CD4-positive, alpha-beta memory T cell (primary cell): ENCODE measurements around the gene FOXE3. TPM values are rescaled to one million over a fixed set of nuclear protein-coding genes. Genes with fewer than 3 reads are reported as not detected.

Source experiments
- CTCF ChIA-PET: fragments of 350-600 bp; sonication (Branson Sonifier 250); formaldehyde crosslinking; loops from one replicate; lab custom pipeline; 2021; ENCODE audit warnings: inconsistent platforms; ENCODE audit not compliant: partially characterized antibody; lab: Charles Lee
- POLR2A ChIA-PET: fragments of 350-600 bp; sonication (Branson Sonifier 250); formaldehyde crosslinking; loops from one replicate; lab custom pipeline; 2021; ENCODE audit not compliant: partially characterized antibody; lab: Charles Lee
- DNase-seq, 5 donors: peaks; one replicate each; pipeline versions ENCODE4 v3.0.0 to v3.0.0-alpha.2; 2020 to 2022; ENCODE audit warnings: mixed read lengths in 1 of 5
- H3K27ac ChIP-seq: one replicate; pipeline ENCODE4 v1.7.0; 2013; ENCODE audit warnings: low read depth, low read length
- H3K27me3 ChIP-seq: 2 replicates; pipeline ENCODE4 v1.7.0; 2013; ENCODE audit warnings: mild to moderate bottlenecking, low read length, moderate library complexity; ENCODE audit not compliant: insufficient read depth
- H3K36me3 ChIP-seq: 2 replicates; pipeline ENCODE4 v1.7.0; 2013; ENCODE audit warnings: mild to moderate bottlenecking, low read length, moderate library complexity; ENCODE audit not compliant: insufficient read depth
- H3K4me1 ChIP-seq: 2 replicates; pipeline ENCODE4 v1.7.0; 2013; ENCODE audit warnings: mild to moderate bottlenecking, low read length, moderate library complexity; ENCODE audit not compliant: insufficient read depth
- H3K4me3 ChIP-seq, 2 donors: one replicate each; pipeline ENCODE4 v1.7.0; 2013; ENCODE audit warnings: low read length in 2 of 2, mild to moderate bottlenecking in 1 of 2
- H3K9me3 ChIP-seq, 2 donors: one replicate each; pipeline ENCODE4 v1.7.0; 2013; ENCODE audit warnings: low read length in 2 of 2, control low read depth in 1 of 2; ENCODE audit not compliant: control insufficient read depth in 1 of 2
- H3K27ac Mint-ChIP-seq, 7 donors: one replicate each; pipeline ENCODE4 v1.8.0; 2020 to 2021; ENCODE audit warnings: mixed read lengths in 7 of 7, mild to moderate bottlenecking in 6 of 7, inconsistent platforms in 3 of 7, moderate library complexity in 3 of 7
- H3K27me3 Mint-ChIP-seq, 2 donors: one replicate each; pipeline ENCODE4 v1.8.0; 2020 to 2021; ENCODE audit warnings: mixed read lengths in 2 of 2
- H3K36me3 Mint-ChIP-seq, 2 donors: one replicate each; pipeline ENCODE4 v1.8.0; 2020 to 2021; ENCODE audit warnings: mixed read lengths in 2 of 2, inconsistent platforms in 1 of 2, mild to moderate bottlenecking in 1 of 2
- H3K4me1 Mint-ChIP-seq, 4 donors: one replicate each; pipeline ENCODE4 v1.8.0; 2020 to 2021; ENCODE audit warnings: mixed read lengths in 4 of 4, mild to moderate bottlenecking in 1 of 4
- H3K4me3 Mint-ChIP-seq, 8 donors: one replicate each; pipeline ENCODE4 v1.8.0; 2020 to 2021; ENCODE audit warnings: mixed read lengths in 8 of 8, mild to moderate bottlenecking in 7 of 8, moderate library complexity in 6 of 8, inconsistent platforms in 3 of 8
- H3K9me3 Mint-ChIP-seq, 8 donors: one replicate each; pipeline ENCODE4 v1.8.0; 2020 to 2021; ENCODE audit warnings: mixed read lengths in 8 of 8, mild to moderate bottlenecking in 5 of 8, inconsistent platforms in 3 of 8, moderate library complexity in 1 of 8
- intact Hi-C: fragments of 100-400 bp; cut with micrococcal nuclease; formaldehyde crosslinking; loops from one replicate; pipeline ENCODE4 v1.15.1; 2023
- polyA plus RNA-seq, 2 donors: library from polyadenylated mRNA; unstranded; fragments of 300-500 nt; fragmentation: Illumina TruSeq; gene quantifications; one replicate each; pipeline ENCODE4 v1.2.3, GENCODE V29; 2021
- total RNA-seq, 2 experiments: library from RNA; stranded (reverse); gene quantifications; one replicate each; pipeline ENCODE4 v1.2.3, GENCODE V29; 2021

Gene FOXE3
- total and polyA plus RNA-seq, 4 experiments from 2014 or later = not detected

GRCh38 chr1:47393141-47393540 is 22.9 kb upstream of the FOXE3 start:
- ChIA-PET POLR2A (no interaction called here), CTCF (no interaction called here)
- Mint-ChIP-seq H3K27ac (no peak overlapping the region), H3K9me3 (no peaks in the 10 kb centered on the region), H3K4me3 (no peak overlapping the region), H3K36me3 (no peaks in the 10 kb centered on the region), H3K27me3 (peaks cover 10 to 18% of the 10 kb centered on the region in 2 donors), H3K4me1 (peaks cover 0 to 2% (median under 1%) of the 10 kb centered on the region in 4 donors)
- no peaks in the 10 kb centered on the region for H3K4me1 ChIP-seq
- no peak overlapping the region for H3K4me3 ChIP-seq
- no peaks in the 10 kb centered on the region for H3K36me3 ChIP-seq
- no peak overlapping the region for H3K27ac ChIP-seq
- no peak for DNase-seq
- H3K27me3 ChIP-seq = no peaks in the 10 kb centered on the region
- intact Hi-C loops = no loop called here
- no peaks in the 10 kb centered on the region for H3K9me3 ChIP-seq

GRCh38 chr1:47395433-47395832 is 20.7 kb upstream of the FOXE3 start:
- no peaks in the 10 kb centered on the region for H3K4me1 Mint-ChIP-seq
- ChIA-PET CTCF (no interaction called here), POLR2A (no interaction called here)
- no peak overlapping the region for H3K27ac ChIP-seq
- no peak overlapping the region for H3K27ac Mint-ChIP-seq
- no peaks in the 10 kb centered on the region for H3K36me3 ChIP-seq
- H3K36me3 Mint-ChIP-seq = no peaks in the 10 kb centered on the region
- no peaks in the 10 kb centered on the region for H3K9me3 Mint-ChIP-seq
- H3K4me3 ChIP-seq = no peak overlapping the region
- H3K4me3 Mint-ChIP-seq = no peak overlapping the region
- H3K27me3 Mint-ChIP-seq = peaks cover 11 to 19% of the 10 kb centered on the region in 2 donors
- no peak for DNase-seq
- H3K27me3 ChIP-seq = no peaks in the 10 kb centered on the region
- intact Hi-C loops = no loop called here
- no peaks in the 10 kb centered on the region for H3K4me1 ChIP-seq
- H3K9me3 ChIP-seq = no peaks in the 10 kb centered on the region

GRCh38 chr1:47396671-47397196 is 19.4 kb upstream of the FOXE3 start:
- Mint-ChIP-seq H3K9me3 (no peaks in the 10 kb centered on the region), H3K4me1 (no peaks in the 10 kb centered on the region), H3K4me3 (no peak overlapping the region), H3K27me3 (peaks cover 14 to 27% of the 10 kb centered on the region in 2 donors), H3K27ac (no peak overlapping the region), H3K36me3 (no peaks in the 10 kb centered on the region)
- ChIA-PET POLR2A (no interaction called here), CTCF (no interaction called here)
- H3K4me3 ChIP-seq = no peak overlapping the region
- intact Hi-C loops = no loop called here
- no peaks in the 10 kb centered on the region for H3K27me3 ChIP-seq
- no peaks in the 10 kb centered on the region for H3K4me1 ChIP-seq
- no peaks in the 10 kb centered on the region for H3K9me3 ChIP-seq
- no peaks in the 10 kb centered on the region for H3K36me3 ChIP-seq
- no peak overlapping the region for H3K27ac ChIP-seq
- no peak for DNase-seq

GRCh38 chr1:47399138-47399845 is 16.8 kb upstream of the FOXE3 start:
- POLR2A ChIA-PET = no interaction called here

GRCh38 chr1:47399846-47400155 is 16.3 kb upstream of the FOXE3 start:
- intact Hi-C loops = no loop called here
- H3K27me3 ChIP-seq = no peaks in the 10 kb centered on the region

More at GRCh38 chr1:47399138-47399845, 16.8 kb upstream of the FOXE3 start:
- no peaks in the 10 kb centered on the region for H3K4me1 ChIP-seq
- CTCF ChIA-PET = no interaction called here
- Mint-ChIP-seq H3K27ac (no peak overlapping the region), H3K9me3 (no peaks in the 10 kb centered on the region), H3K27me3 (peaks cover 17 to 20% of the 10 kb centered on the region in 2 donors), H3K4me1 (no peaks in the 10 kb centered on the region), H3K36me3 (no peaks in the 10 kb centered on the region), H3K4me3 (no peak overlapping the region)
- no peaks in the 10 kb centered on the region for H3K36me3 ChIP-seq
- H3K9me3 ChIP-seq = no peaks in the 10 kb centered on the region
- no peak for DNase-seq
- H3K27me3 ChIP-seq = no peaks in the 10 kb centered on the region
- no peak overlapping the region for H3K27ac ChIP-seq
- intact Hi-C loops = no loop called here
- H3K4me3 ChIP-seq = no peak overlapping the region

GRCh38 chr1:47401761-47402160 is 14.3 kb upstream of the FOXE3 start:
- Histone ChIP-seq H3K9me3 (no peaks in the 10 kb centered on the region), H3K27ac (no peak overlapping the region), H3K4me3 (no peak overlapping the region), H3K27me3 (no peaks in the 10 kb centered on the region), H3K4me1 (no peaks in the 10 kb centered on the region), H3K36me3 (no peaks in the 10 kb centered on the region)
- Mint-ChIP-seq H3K36me3 (no peaks in the 10 kb centered on the region), H3K27ac (no peak overlapping the region), H3K9me3 (no peaks in the 10 kb centered on the region), H3K4me1 (no peaks in the 10 kb centered on the region), H3K4me3 (no peak overlapping the region), H3K27me3 (peaks cover 17 to 26% of the 10 kb centered on the region in 2 donors)
- DNase-seq = no peak
- ChIA-PET POLR2A (no interaction called here), CTCF (interaction anchor here (1.2 kb wide), 2 partner anchors 13 to 36 kb away, joined by 3 read pairs; partner anchors contain the start of gene FOXD2)
- intact Hi-C loops = no loop called here

More at GRCh38 chr1:47399846-47400155, 16.3 kb upstream of the FOXE3 start:
- POLR2A ChIA-PET = interaction anchor here (0.6 kb wide), 1 partner anchor 1471 kb away, joined by 3 read pairs; no protein-coding TSS in a partner anchor
- DNase-seq = no peak
- CTCF ChIA-PET = no interaction called here
- Histone ChIP-seq H3K4me1 (no peaks in the 10 kb centered on the region), H3K9me3 (no peaks in the 10 kb centered on the region), H3K36me3 (no peaks in the 10 kb centered on the region), H3K4me3 (no peak overlapping the region), H3K27ac (no peak overlapping the region)
- Mint-ChIP-seq H3K27me3 (peaks cover 15 to 18% of the 10 kb centered on the region in 2 donors), H3K4me3 (no peak overlapping the region), H3K27ac (no peak overlapping the region), H3K4me1 (no peaks in the 10 kb centered on the region), H3K36me3 (no peaks in the 10 kb centered on the region), H3K9me3 (no peaks in the 10 kb centered on the region)

GRCh38 chr1:47402591-47402990 is 13.5 kb upstream of the FOXE3 start:
- ChIA-PET POLR2A (no interaction called here), CTCF (interaction anchor here (1.2 kb wide), 2 partner anchors 12 to 35 kb away, joined by 3 read pairs; partner anchors contain the start of gene FOXD2)
- Mint-ChIP-seq H3K27ac (no peak overlapping the region), H3K27me3 (peaks cover 13 to 22% of the 10 kb centered on the region in 2 donors), H3K4me1 (no peaks in the 10 kb centered on the region), H3K36me3 (no peaks in the 10 kb centered on the region), H3K9me3 (no peaks in the 10 kb centered on the region), H3K4me3 (no peak overlapping the region)
- H3K36me3 ChIP-seq = no peaks in the 10 kb centered on the region
- no peaks in the 10 kb centered on the region for H3K27me3 ChIP-seq
- H3K4me3 ChIP-seq = no peak overlapping the region
- H3K27ac ChIP-seq = no peak overlapping the region
- no peaks in the 10 kb centered on the region for H3K9me3 ChIP-seq
- DNase-seq = no peak
- intact Hi-C loops = no loop called here
- H3K4me1 ChIP-seq = no peaks in the 10 kb centered on the region
